Peyer's patch (tissue), 4 donors: ENCODE measurements around the gene LTBP3. TPM values are rescaled to one million over a fixed set of nuclear protein-coding genes. Genes with fewer than 3 reads are reported as not detected.

Experiments
- DNase-seq, 3 donors: peaks; one replicate each; pipeline ENCODE4 v3.0.0-alpha.2; 2017 to 2019
- H3K27ac ChIP-seq, 4 donors: fragments of 200-600 bp; sonication (generic); one replicate each; pipeline ENCODE4 v1.5.1; 2016 to 2019
- H3K27me3 ChIP-seq, 2 donors: fragments of 200-600 bp; sonication (generic); one replicate each; pipeline ENCODE4 v1.5.1; 2019
- H3K36me3 ChIP-seq, 3 donors: fragments of 200-600 bp; sonication (generic); one replicate each; pipeline ENCODE4 v1.5.1; 2016 to 2019
- H3K4me1 ChIP-seq, 4 donors: fragments of 200-600 bp; sonication (generic); one replicate each; pipeline ENCODE4 v1.5.1; 2016 to 2019
- H3K4me3 ChIP-seq, 4 donors: fragments of 200-600 bp; sonication (generic); 1 replicate in 3 of 4; 2 replicates in 1 of 4; pipeline ENCODE4 v1.5.1; 2016 to 2019; ENCODE audit warnings: mild to moderate bottlenecking in 1 of 4
- H3K9me3 ChIP-seq, 4 donors: fragments of 200-600 bp; sonication (generic); one replicate each; pipeline ENCODE4 v1.5.1; 2016 to 2019; ENCODE audit warnings: mild to moderate bottlenecking in 1 of 4
- CTCF ChIP-seq, 6 experiments: fragments of 450-650 bp in 4 of 6; fragments of 200-600 bp in 2 of 6; sonication (generic) in 1 of 6; IDR thresholded peaks; one replicate each; pipeline ENCODE4 v1.5.1; 2017 to 2019; ENCODE audit warnings: antibody characterized with exemption in 6 of 6, mild to moderate bottlenecking in 3 of 6, moderate library complexity in 1 of 6
- POLR2A ChIP-seq, 2 donors: fragments of 450-650 bp; IDR thresholded peaks; one replicate each; pipeline ENCODE4 v1.5.1; 2017; ENCODE audit warnings: antibody characterized with exemption in 2 of 2, mild to moderate bottlenecking in 2 of 2, moderate library complexity in 2 of 2
- total RNA-seq, 4 donors: library from RNA; depleted of rRNA; stranded (reverse); fragments of >200 nt; gene quantifications; one replicate each; pipeline ENCODE4 v1.1.0, GENCODE V29; 2016

Gene LTBP3
- total RNA-seq, 4 donors from 2014 or later = 42.0 to 150 (median 88.3) TPM

DNA sequence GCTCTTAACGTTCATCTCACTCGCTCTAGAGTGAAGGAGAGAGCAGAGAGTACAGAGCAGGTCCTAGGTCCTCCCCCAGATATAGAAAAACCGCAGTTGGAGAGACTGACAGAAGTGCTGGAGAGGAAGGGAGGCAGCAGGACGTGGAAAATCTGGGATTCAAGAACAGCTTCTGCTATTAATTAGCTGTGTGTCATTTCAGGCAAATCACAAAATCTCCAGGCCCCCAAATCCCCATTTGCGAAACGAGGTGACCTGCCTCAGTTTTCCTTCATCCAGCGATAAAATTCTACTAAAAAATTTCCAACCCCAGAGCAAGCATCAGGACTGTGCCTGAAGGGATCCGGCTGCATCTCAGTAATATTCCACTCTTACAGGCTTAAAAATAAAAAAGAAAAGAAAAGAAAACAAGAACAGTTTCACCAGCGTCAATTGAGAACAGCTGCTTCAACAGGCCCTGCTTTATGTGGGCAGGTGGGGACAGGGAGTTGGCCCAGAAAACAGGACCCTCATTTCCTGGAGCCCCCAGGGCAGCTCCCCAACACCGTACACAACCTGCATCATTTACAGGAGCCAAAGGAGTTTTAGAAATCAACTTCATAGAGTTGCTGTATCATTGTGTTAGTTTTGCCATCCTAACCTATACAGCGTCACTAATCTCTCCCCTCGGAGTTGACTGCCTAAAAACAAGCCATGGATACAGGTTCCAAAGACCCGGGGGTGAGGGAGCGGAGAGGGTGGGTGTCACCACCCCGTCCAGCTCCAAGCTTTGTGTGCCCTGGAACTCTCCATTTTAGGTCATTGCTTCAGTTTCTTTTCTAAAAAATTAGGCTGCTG lies 61.6 kb downstream of the LTBP3 start:
- H3K36me3 ChIP-seq = peaks cover 0 to 8% (median 0%) of the 10 kb centered on the region in 3 donors
- DNase-seq = peak in 1 of 3 donors; percentile 48
- peaks cover 6 to 51% (median 31%) of the 10 kb centered on the region in 4 donors for H3K4me1 ChIP-seq
- H3K9me3 ChIP-seq = no peaks in the 10 kb centered on the region
- peak overlapping the region; percentile 96 to 99 (median 98) for H3K27ac ChIP-seq
- no peaks in the 10 kb centered on the region for H3K27me3 ChIP-seq
- H3K4me3 ChIP-seq = peak overlapping the region; percentile 16 to 67 (median 34)
- TF ChIP-seq POLR2A (IDR thresholded peaks at IDR 0.05) (no peak), CTCF (IDR thresholded peaks at IDR 0.05) (no peak)

- Histone ChIP-seq H3K36me3 (no peaks in the 10 kb centered on the region), H3K4me1 (peaks cover 6 to 81% (median 51%) of the 10 kb centered on the region in 4 donors), H3K27ac (peak overlapping the region; percentile 71 to 99 (median 83)), H3K9me3 (no peaks in the 10 kb centered on the region), H3K27me3 (no peaks in the 10 kb centered on the region), H3K4me3 (peak overlapping the region in 1 of 4 donors; percentile 15)
- peak in 2 of 3 donors; percentile 30 to 83 for DNase-seq
- peak in 1 of 2 donors; percentile 44 for TF ChIP-seq POLR2A (IDR thresholded peaks at IDR 0.05)
- peak in 1 of 6 experiments; percentile 3 for TF ChIP-seq CTCF (IDR thresholded peaks at IDR 0.05)
Measured at GRCh38 chr11:65493367-65494176, 64.6 kb downstream of the LTBP3 start.

DNA sequence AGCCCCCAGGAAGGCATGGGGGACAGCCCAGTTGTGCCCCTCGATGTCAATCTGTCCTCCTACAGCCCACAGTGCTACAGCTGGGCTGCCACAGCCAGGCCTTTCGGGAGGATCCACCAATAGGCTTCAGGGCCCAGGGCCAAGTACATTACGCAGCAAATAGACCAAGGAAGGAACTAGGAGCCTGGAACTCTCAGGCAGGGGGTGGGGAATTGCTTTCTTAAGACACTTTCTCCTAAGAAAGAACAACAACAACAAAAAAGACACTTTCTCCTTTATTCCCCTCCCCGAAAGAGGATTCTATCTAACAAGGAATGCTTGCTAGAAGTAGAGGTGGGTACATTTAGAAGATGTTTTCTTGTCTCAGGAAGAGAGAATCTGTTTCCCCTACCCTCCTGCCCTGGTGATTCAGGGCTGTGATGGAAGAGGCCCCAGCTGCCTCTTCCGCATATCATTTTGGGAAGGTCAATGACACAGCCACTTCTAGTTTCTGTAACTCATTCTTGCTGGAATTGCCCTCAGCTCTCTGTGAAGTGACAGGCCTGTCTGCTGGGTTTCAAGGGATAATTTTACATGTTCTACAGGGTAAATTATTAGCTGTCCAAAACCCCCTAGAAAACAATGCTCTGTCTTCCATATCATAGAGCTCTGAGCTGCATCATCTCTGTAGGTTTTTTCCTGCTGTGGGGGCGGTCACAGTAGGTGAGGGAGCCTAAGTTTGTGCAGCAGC lies 65.4 kb downstream of the LTBP3 start:
- peaks cover 6 to 89% (median 58%) of the 10 kb centered on the region in 4 donors for H3K4me1 ChIP-seq
- TF ChIP-seq CTCF (IDR thresholded peaks at IDR 0.05) (no peak), POLR2A (IDR thresholded peaks at IDR 0.05) (peak in 1 of 2 donors; percentile 55)
- no peaks in the 10 kb centered on the region for H3K36me3 ChIP-seq
- no peaks in the 10 kb centered on the region for H3K27me3 ChIP-seq
- peak overlapping the region; percentile 71 to 99 (median 83) for H3K27ac ChIP-seq
- H3K9me3 ChIP-seq = no peaks in the 10 kb centered on the region
- peak overlapping the region in 1 of 4 donors; percentile 15 for H3K4me3 ChIP-seq
- peak in 2 of 3 donors; percentile 71 to 90 for DNase-seq

DNA sequence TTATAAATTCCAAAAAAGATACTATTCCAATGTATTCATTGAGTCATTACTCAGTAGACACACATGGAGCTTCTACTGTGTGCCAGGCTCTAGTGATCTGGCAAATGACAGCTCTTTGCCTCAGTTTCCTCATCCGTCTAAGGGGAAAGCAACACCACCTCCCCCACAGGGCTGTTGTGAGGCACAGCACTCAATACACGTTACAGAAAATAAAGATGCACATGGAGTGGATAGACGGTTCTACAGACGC lies 65.8 kb downstream of the LTBP3 start:
- no peak for TF ChIP-seq CTCF (IDR thresholded peaks at IDR 0.05)
- TF ChIP-seq POLR2A (IDR thresholded peaks at IDR 0.05) = no peak
- Histone ChIP-seq H3K9me3 (no peaks in the 10 kb centered on the region), H3K27me3 (no peaks in the 10 kb centered on the region), H3K36me3 (no peaks in the 10 kb centered on the region), H3K4me3 (no peak overlapping the region), H3K4me1 (peaks cover 6 to 90% (median 59%) of the 10 kb centered on the region in 4 donors), H3K27ac (peak overlapping the region; percentile 71 to 99 (median 83))
- no peak for DNase-seq
